Endothelial cell (in vitro differentiated cells): ENCODE measurements around the gene GPALPP1. TPM values are rescaled to one million over a fixed set of nuclear protein-coding genes. Genes with fewer than 3 reads are reported as not detected.

Experiments used
- DNase-seq: peaks from one replicate; pipeline ENCODE4 v3.0.0; 2021; ENCODE audit warnings: low spot score
- H3K27ac Mint-ChIP-seq: one replicate; pipeline ENCODE4 v1.8.0; 2021; ENCODE audit warnings: mixed read lengths, inconsistent platforms; ENCODE audit not compliant: unreplicated experiment
- H3K27me3 Mint-ChIP-seq: one replicate; pipeline ENCODE4 v1.8.0; 2021; ENCODE audit warnings: mild to moderate bottlenecking, moderate library complexity, mixed read lengths, inconsistent platforms; ENCODE audit not compliant: unreplicated experiment
- H3K36me3 Mint-ChIP-seq: one replicate; pipeline ENCODE4 v1.8.0; 2021; ENCODE audit warnings: mild to moderate bottlenecking, low read depth, mixed read lengths, inconsistent platforms; ENCODE audit not compliant: unreplicated experiment
- H3K4me1 Mint-ChIP-seq: one replicate; pipeline ENCODE4 v1.8.0; 2021; ENCODE audit warnings: mild to moderate bottlenecking, mixed read lengths, inconsistent platforms; ENCODE audit not compliant: unreplicated experiment
- H3K4me3 Mint-ChIP-seq: one replicate; pipeline ENCODE4 v1.8.0; 2021; ENCODE audit warnings: mild to moderate bottlenecking, mixed read lengths, inconsistent platforms; ENCODE audit not compliant: unreplicated experiment
- H3K9me3 Mint-ChIP-seq: one replicate; pipeline ENCODE4 v1.8.0; 2021; ENCODE audit warnings: mixed read lengths, inconsistent platforms; ENCODE audit not compliant: unreplicated experiment
- total RNA-seq: library from RNA; stranded (reverse); fragmentation: NEBNext Ultra II Directional; extraction: Animal tissue kit (Norgen Biotek cat#: 25700); gene quantifications from one replicate; pipeline ENCODE4 v1.2.1, GENCODE V29; 2021; ENCODE audit not compliant: unreplicated experiment
- TF ChIP-seq, protein P1 (sequence below): fragments of 200-600 bp; sonication (generic); IDR thresholded peaks from one replicate; pipeline ENCODE4 v1.5.0; 2021; ENCODE audit warnings: antibody characterized with exemption; ENCODE audit not compliant: unreplicated experiment

The GPALPP1 gene
- total RNA-seq, 1 donor from 2014 or later, result 26.1 TPM

DNA sequence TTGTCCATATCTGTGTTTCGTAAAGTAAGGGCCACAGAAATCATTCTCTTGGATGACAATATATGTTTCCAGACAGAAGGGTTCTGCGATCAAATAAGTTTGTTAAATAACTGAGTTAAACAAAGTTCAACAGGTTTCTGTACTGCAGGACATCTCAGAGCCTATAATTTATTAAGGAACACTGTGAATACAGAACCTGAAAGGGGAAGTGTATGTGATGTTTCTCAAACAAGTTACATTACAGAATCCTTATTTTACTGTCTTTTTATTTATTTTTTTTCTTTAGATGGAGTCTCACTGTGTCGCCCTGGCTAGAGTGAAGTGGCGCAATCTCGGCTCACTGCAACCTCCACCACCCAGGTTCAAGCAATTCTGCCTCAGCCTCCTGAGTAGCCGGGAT is 75.6 kb downstream of the GPALPP1 start:
- no peaks in the 10 kb centered on the region for H3K36me3 Mint-ChIP-seq
- H3K4me3 Mint-ChIP-seq, result no peak overlapping the region
- no peaks in the 10 kb centered on the region for H3K4me1 Mint-ChIP-seq
- DNase-seq, result no peak
- no peaks in the 10 kb centered on the region for H3K9me3 Mint-ChIP-seq
- H3K27me3 Mint-ChIP-seq, result peaks cover 3% of the 10 kb centered on the region
- TF ChIP-seq, protein P1, sequence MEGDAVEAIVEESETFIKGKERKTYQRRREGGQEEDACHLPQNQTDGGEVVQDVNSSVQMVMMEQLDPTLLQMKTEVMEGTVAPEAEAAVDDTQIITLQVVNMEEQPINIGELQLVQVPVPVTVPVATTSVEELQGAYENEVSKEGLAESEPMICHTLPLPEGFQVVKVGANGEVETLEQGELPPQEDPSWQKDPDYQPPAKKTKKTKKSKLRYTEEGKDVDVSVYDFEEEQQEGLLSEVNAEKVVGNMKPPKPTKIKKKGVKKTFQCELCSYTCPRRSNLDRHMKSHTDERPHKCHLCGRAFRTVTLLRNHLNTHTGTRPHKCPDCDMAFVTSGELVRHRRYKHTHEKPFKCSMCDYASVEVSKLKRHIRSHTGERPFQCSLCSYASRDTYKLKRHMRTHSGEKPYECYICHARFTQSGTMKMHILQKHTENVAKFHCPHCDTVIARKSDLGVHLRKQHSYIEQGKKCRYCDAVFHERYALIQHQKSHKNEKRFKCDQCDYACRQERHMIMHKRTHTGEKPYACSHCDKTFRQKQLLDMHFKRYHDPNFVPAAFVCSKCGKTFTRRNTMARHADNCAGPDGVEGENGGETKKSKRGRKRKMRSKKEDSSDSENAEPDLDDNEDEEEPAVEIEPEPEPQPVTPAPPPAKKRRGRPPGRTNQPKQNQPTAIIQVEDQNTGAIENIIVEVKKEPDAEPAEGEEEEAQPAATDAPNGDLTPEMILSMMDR, result no peak
- H3K27ac Mint-ChIP-seq, result no peak overlapping the region

DNA sequence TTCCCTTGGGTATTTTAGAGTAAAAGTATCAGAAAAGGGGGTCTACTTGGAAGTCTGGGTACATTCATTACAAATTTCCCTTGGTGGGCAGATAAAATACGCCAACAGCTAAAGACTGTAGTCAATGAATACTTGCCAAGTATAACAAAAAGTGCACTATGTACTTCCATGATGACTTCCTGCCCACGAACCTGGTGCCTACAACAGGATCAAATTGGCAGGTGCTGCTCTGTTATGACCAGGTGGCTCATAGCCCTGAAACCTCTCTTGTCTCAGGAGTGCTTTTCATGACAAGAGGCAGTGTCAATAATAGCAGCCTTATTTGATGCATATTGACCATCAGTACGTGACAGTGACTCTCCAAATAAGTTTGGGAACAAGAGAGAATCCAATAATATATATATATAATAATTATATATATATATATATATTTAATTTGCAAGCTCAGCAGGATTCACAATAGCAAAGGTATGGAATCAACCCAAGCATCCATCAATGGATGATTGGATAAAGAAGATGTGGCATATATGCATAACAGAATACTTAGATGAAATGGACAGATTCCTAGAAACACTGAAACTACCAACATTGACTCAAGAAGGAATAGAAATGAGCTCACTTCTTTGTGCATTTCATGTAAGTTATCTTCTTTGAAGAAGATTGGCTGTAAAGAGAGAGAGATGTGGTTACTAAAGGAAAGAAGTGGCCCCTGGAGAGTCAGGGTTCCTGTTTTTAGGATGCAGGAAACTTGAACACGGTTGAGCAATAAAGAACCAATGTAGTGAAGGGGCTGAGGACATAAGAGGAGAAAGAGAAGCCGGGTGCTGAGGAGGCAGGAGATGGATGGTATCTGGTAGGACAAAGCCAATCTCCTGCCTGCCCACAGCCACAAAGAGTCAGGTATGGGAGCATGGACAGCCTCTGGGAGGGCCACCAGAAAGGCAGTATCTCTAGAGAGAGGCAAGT is 79.0 kb downstream of the GPALPP1 start:
- H3K27me3 Mint-ChIP-seq, result peaks cover 2% of the 10 kb centered on the region
- no peak overlapping the region for H3K27ac Mint-ChIP-seq
- no peaks in the 10 kb centered on the region for H3K9me3 Mint-ChIP-seq
- no peaks in the 10 kb centered on the region for H3K36me3 Mint-ChIP-seq
- no peak overlapping the region for H3K4me3 Mint-ChIP-seq
- no peak for DNase-seq
- TF ChIP-seq, protein P1, result no peak
- H3K4me1 Mint-ChIP-seq, result no peaks in the 10 kb centered on the region

DNA sequence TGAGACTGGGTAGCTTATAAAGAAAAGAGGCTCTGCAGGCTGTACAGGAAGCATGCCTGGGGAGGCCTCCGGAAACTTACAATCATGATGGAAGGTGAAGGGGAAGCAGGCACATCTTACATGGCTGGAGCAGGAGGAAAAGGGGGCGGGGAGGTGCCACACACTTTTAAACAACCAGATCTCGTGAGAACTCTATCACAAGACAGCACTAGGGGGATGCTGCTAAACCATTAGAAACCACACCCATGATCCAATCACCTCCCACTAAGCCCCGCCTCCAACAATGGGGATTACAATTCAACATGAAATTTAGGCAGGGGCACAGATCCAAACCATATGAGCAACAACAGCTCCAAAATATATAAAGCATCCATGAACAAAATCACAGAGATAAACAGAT is 84.5 kb downstream of the GPALPP1 start:
- Mint-ChIP-seq H3K9me3 (no peaks in the 10 kb centered on the region), H3K4me1 (peaks cover 4% of the 10 kb centered on the region), H3K4me3 (no peak overlapping the region), H3K27me3 (peaks cover 2% of the 10 kb centered on the region), H3K36me3 (no peaks in the 10 kb centered on the region), H3K27ac (no peak overlapping the region)
- DNase-seq, result no peak
- TF ChIP-seq, protein P1, result no peak

DNA sequence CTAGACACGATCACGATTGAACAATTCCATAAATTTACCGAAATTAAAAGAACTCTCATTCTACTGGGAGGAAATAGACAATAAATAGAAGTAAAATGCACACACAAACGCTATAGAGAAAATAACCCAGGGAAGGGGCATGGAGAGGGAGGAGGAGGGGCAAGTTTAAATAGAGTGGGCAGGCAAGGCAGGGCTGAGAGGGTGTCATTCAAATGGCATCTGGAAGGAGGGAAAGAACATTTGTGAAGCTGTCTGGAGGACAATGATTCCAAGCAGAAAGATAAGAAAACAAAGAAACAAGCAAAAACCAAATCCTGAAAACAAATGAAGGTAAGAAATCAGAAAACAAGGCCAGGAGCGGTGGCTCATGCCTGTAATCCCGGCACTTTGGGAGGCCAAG is 85.4 kb downstream of the GPALPP1 start:
- DNase-seq, result no peak
- TF ChIP-seq, protein P1, result no peak
- Mint-ChIP-seq H3K36me3 (no peaks in the 10 kb centered on the region), H3K4me1 (peaks cover 4% of the 10 kb centered on the region), H3K27ac (no peak overlapping the region), H3K27me3 (peaks cover 2% of the 10 kb centered on the region), H3K4me3 (no peak overlapping the region), H3K9me3 (no peaks in the 10 kb centered on the region)

DNA sequence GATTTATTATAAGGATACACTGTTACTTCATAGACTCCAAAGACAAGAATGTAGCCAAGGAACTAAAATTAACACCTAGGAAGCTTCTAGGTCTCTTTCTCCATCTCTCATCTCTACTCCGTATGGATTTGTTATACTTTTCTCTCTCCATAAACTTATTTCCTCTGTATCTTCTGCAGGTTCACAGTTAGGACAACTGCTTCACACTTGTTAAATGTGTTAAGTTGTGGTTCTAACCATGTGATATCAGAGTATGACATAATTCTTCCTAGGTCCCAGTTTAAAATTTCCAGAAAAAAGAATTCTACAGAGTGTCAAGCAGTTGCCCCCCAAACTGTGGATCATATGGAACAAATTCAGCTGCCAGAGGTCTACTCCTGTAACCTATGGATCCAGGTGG is 88.7 kb downstream of the GPALPP1 start:
- Mint-ChIP-seq H3K27ac (no peak overlapping the region), H3K4me1 (peaks cover 4% of the 10 kb centered on the region), H3K4me3 (no peak overlapping the region), H3K27me3 (no peaks in the 10 kb centered on the region), H3K9me3 (no peaks in the 10 kb centered on the region), H3K36me3 (no peaks in the 10 kb centered on the region)
- TF ChIP-seq, protein P1, result no peak
- DNase-seq, result no peak
